H9 (cell line): ENCODE data around the gene SAMD8. TPM values are rescaled to one million over a fixed set of nuclear protein-coding genes. Genes with fewer than 3 reads are reported as not detected.

Source experiments
- DNase-seq: peaks from one replicate; pipeline ENCODE4 v3.0.0-alpha.2; 2017
- H2AFZ ChIP-seq: one replicate; pipeline ENCODE4 v1.6.1; 2013; ENCODE audit warnings: mild to moderate bottlenecking, low read length, control low read depth, moderate library complexity
- H2AK5ac ChIP-seq: 2 replicates; pipeline ENCODE4 v1.6.1; 2013; ENCODE audit warnings: low read length, control low read depth, mixed read lengths; ENCODE audit not compliant: insufficient read length
- H2BK120ac ChIP-seq: one replicate; pipeline ENCODE4 v1.6.1; 2013; ENCODE audit warnings: low read depth, mild to moderate bottlenecking, low read length, control low read depth, inconsistent platforms; ENCODE audit not compliant: poor library complexity, severe bottlenecking
- H2BK12ac ChIP-seq: 2 replicates; pipeline ENCODE4 v1.6.1; 2013; ENCODE audit warnings: low read length, control low read depth, mixed read lengths, low read depth; ENCODE audit not compliant: insufficient read length
- H2BK15ac ChIP-seq: 2 replicates; pipeline ENCODE4 v1.6.1; 2013; ENCODE audit warnings: low read depth, low read length, control low read depth
- H2BK20ac ChIP-seq: one replicate; pipeline ENCODE4 v1.6.1; 2013; ENCODE audit warnings: low read depth, mild to moderate bottlenecking, low read length, control low read depth, inconsistent platforms; ENCODE audit not compliant: poor library complexity, severe bottlenecking
- H2BK5ac ChIP-seq: 2 replicates; pipeline ENCODE4 v1.6.1; 2013; ENCODE audit warnings: low read length, control low read depth, mixed read lengths; ENCODE audit not compliant: insufficient read length
- H3K14ac ChIP-seq: 2 replicates; pipeline ENCODE4 v1.6.1; 2013; ENCODE audit warnings: low read length, control low read depth; ENCODE audit not compliant: insufficient read depth
- H3K18ac ChIP-seq: 2 replicates; pipeline ENCODE4 v1.6.1; 2013; ENCODE audit warnings: low read depth, mild to moderate bottlenecking, mixed read lengths, low read length, control low read depth; ENCODE audit not compliant: insufficient read length
- H3K23ac ChIP-seq: 2 replicates; pipeline ENCODE4 v1.6.1; 2013; ENCODE audit warnings: low read length, control low read depth, mixed read lengths, low read depth; ENCODE audit not compliant: insufficient read length
- H3K23me2 ChIP-seq: 2 replicates; pipeline ENCODE4 v1.6.1; 2013; ENCODE audit warnings: low read depth, mild to moderate bottlenecking, mixed read lengths, low read length, control low read depth; ENCODE audit not compliant: insufficient read length, poor library complexity, severe bottlenecking
- H3K27ac ChIP-seq: 2 replicates; pipeline ENCODE4 v1.5.1; 2013; ENCODE audit warnings: low read length, control low read depth, mixed read lengths, low read depth; ENCODE audit not compliant: insufficient read length
- H3K27me3 ChIP-seq: 2 replicates; pipeline ENCODE4 v1.6.1; 2013; ENCODE audit warnings: low read length, control low read depth, inconsistent platforms; ENCODE audit not compliant: insufficient read depth
- H3K4ac ChIP-seq: 2 replicates; pipeline ENCODE4 v1.6.1; 2013; ENCODE audit warnings: low read depth, mild to moderate bottlenecking, control low read depth, inconsistent platforms, low read length, moderate library complexity
- H3K4me1 ChIP-seq: 2 replicates; pipeline ENCODE4 v1.6.1; 2013; ENCODE audit warnings: low read length, control low read depth, inconsistent platforms; ENCODE audit not compliant: insufficient read depth
- H3K4me2 ChIP-seq: 2 replicates; pipeline ENCODE4 v1.6.1; 2013; ENCODE audit warnings: low read length, control low read depth, mixed read lengths; ENCODE audit not compliant: insufficient read length, insufficient read depth
- H3K56ac ChIP-seq: 2 replicates; pipeline ENCODE4 v1.6.1; 2013; ENCODE audit warnings: low read depth, mild to moderate bottlenecking, mixed read lengths, low read length, control low read depth; ENCODE audit not compliant: insufficient read length
- H3K79me1 ChIP-seq: 2 replicates; pipeline ENCODE4 v1.6.1; 2013; ENCODE audit warnings: low read depth, mild to moderate bottlenecking, moderate library complexity, low read length, control low read depth, inconsistent platforms; ENCODE audit not compliant: insufficient read depth, poor library complexity, severe bottlenecking
- H3K79me2 ChIP-seq: 2 replicates; pipeline ENCODE4 v1.6.1; 2013; ENCODE audit warnings: low read length, control low read depth, inconsistent platforms; ENCODE audit not compliant: insufficient read depth
- H3K9ac ChIP-seq: 2 replicates; pipeline ENCODE4 v1.6.1; 2013; ENCODE audit warnings: low read length, control low read depth, mixed read lengths; ENCODE audit not compliant: insufficient read length; ENCODE audit errors: extremely low read depth
- H3K9me3 ChIP-seq: one replicate; pipeline ENCODE4 v1.6.1; 2013; ENCODE audit warnings: low read depth, low read length, inconsistent platforms; ENCODE audit not compliant: control insufficient read depth
- H3T11ph ChIP-seq: one replicate; pipeline ENCODE4 v1.6.1; 2013; ENCODE audit warnings: mild to moderate bottlenecking, low read length, control low read depth, inconsistent platforms
- H4K20me1 ChIP-seq: one replicate; pipeline ENCODE4 v1.6.1; 2013; ENCODE audit not compliant: control insufficient read depth, insufficient read length, insufficient read depth
- H4K5ac ChIP-seq: 2 replicates; pipeline ENCODE4 v1.6.1; 2013; ENCODE audit warnings: low read depth, mild to moderate bottlenecking, mixed read lengths, low read length, control low read depth; ENCODE audit not compliant: insufficient read length
- H4K8ac ChIP-seq: replicated peaks from 2 replicates; pipeline ENCODE4 v1.6.1; 2013; ENCODE audit warnings: low read length, control low read depth, mixed read lengths, low read depth; ENCODE audit not compliant: insufficient read length
- H4K91ac ChIP-seq: 2 replicates; pipeline ENCODE4 v1.6.1; 2013; ENCODE audit warnings: low read depth, mild to moderate bottlenecking, moderate library complexity, mixed read lengths, low read length, control low read depth; ENCODE audit not compliant: insufficient read length
- H3K27ac Mint-ChIP-seq, 3 experiments: 2 replicates in 2 of 3; 3 replicates in 1 of 3; pipeline ENCODE4 v1.8.0; 2020 to 2021; ENCODE audit warnings: mixed read lengths in 3 of 3, mild to moderate bottlenecking in 1 of 3, moderate library complexity in 1 of 3
- H3K27me3 Mint-ChIP-seq: 2 replicates; pipeline ENCODE4 v1.8.0; 2021; ENCODE audit warnings: low read depth, mild to moderate bottlenecking, moderate library complexity, mixed read lengths
- H3K36me3 Mint-ChIP-seq, 3 experiments: 2 replicates in 2 of 3; 3 replicates in 1 of 3; pipeline ENCODE4 v1.8.0; 2020 to 2021; ENCODE audit warnings: low read depth in 3 of 3, mixed read lengths in 3 of 3; ENCODE audit not compliant: insufficient read depth in 1 of 3
- H3K4me1 Mint-ChIP-seq, 2 experiments: 2 replicates each; pipeline ENCODE4 v1.8.0; 2020; ENCODE audit warnings: mixed read lengths in 2 of 2
- H3K4me3 Mint-ChIP-seq, 2 experiments: 2 replicates in 1 of 2; 3 replicates in 1 of 2; pipeline ENCODE4 v1.8.0; 2020 to 2021; ENCODE audit warnings: mild to moderate bottlenecking in 2 of 2, mixed read lengths in 2 of 2, moderate library complexity in 1 of 2
- H3K9me3 Mint-ChIP-seq, 2 experiments: 2 replicates in 1 of 2; 3 replicates in 1 of 2; pipeline ENCODE4 v1.8.0; 2020; ENCODE audit warnings: mild to moderate bottlenecking in 2 of 2, mixed read lengths in 2 of 2, moderate library complexity in 1 of 2
- CTCF ChIP-seq: fragments of 200-600 bp; sonication (generic); conservative IDR thresholded peaks from 3 replicates; pipeline ENCODE4 v1.8.0; 2021; ENCODE audit warnings: antibody characterized with exemption, mild to moderate bottlenecking
- WGBS: extraction: QIAGEN DNeasy Blood & Tissue Kit; methylation state at CpG from one replicate; pipeline ENCODE4 v1.1.7; 2013; ENCODE audit warnings: missing lambda C conversion rate, low lambda C conversion rate, mixed read lengths; ENCODE audit not compliant: insufficient read length; ENCODE audit errors: extremely low coverage; 5-methylcytosine and 5-hydroxymethylcytosine counted together
- total RNA-seq: library from RNA; stranded (reverse); gene quantifications from 2 replicates; pipeline ENCODE4 v1.2.1, GENCODE V29; 2021

Gene SAMD8
- total RNA-seq, 1 experiment from 2014 or later = 18.8 TPM

GRCh38 chr10:75228278-75228677, 116.8 kb downstream of the SAMD8 start:
- H3K79me2 ChIP-seq = peaks cover 10% of the 10 kb centered on the region; the same call in 1 of the 2 replicates
- no peak for DNase-seq
- no peak overlapping the region for H3K4me2 ChIP-seq
- no peak overlapping the region for H3K56ac ChIP-seq
- H3K4me3 Mint-ChIP-seq = no peak overlapping the region
- peak overlapping the region; percentile 44 to 98 (median 78); a peak in 3 of 7 replicates for H3K27ac Mint-ChIP-seq
- no peak overlapping the region for H4K5ac ChIP-seq
- no peak overlapping the region for H2BK12ac ChIP-seq
- no peaks in the 10 kb centered on the region for H3K27me3 Mint-ChIP-seq
- no peak overlapping the region for H3K23ac ChIP-seq
- H3K36me3 Mint-ChIP-seq = peaks cover 49 to 88% (median 81%) of the 10 kb centered on the region in 3 experiments
- no peak overlapping the region for H2BK15ac ChIP-seq
- H3K4ac ChIP-seq = no peak overlapping the region
- H3T11ph ChIP-seq = no peak overlapping the region
- no peak overlapping the region for H3K14ac ChIP-seq
- H3K23me2 ChIP-seq = no peaks in the 10 kb centered on the region
- no peak overlapping the region for H2AK5ac ChIP-seq
- no peaks in the 10 kb centered on the region for H3K27me3 ChIP-seq
- no CpG with 5 or more reads among the region's 3 CpGs for WGBS
- no peak overlapping the region for H4K91ac ChIP-seq
- no peak overlapping the region for H4K8ac ChIP-seq
- H3K79me1 ChIP-seq = no peaks in the 10 kb centered on the region
- H3K18ac ChIP-seq = peak overlapping the region; percentile 44
- H3K9me3 ChIP-seq = no peaks in the 10 kb centered on the region
- H3K9ac ChIP-seq = no peak overlapping the region
- peaks cover 10% of the 10 kb centered on the region; the same call in 1 of the 2 replicates for H3K4me1 ChIP-seq
- H3K9me3 Mint-ChIP-seq = no peaks in the 10 kb centered on the region
- H2BK120ac ChIP-seq = no peak overlapping the region
- TF ChIP-seq CTCF = no peak
- H4K20me1 ChIP-seq = no peaks in the 10 kb centered on the region
- no peak overlapping the region for H2BK5ac ChIP-seq
- H3K27ac ChIP-seq = peak overlapping the region; percentile 6
- H3K4me1 Mint-ChIP-seq = peaks cover 54 to 59% of the 10 kb centered on the region in 2 experiments
- no peak overlapping the region for H2BK20ac ChIP-seq
- H2AFZ ChIP-seq = no peak overlapping the region
